ENCODE results near the gene NAALAD2.
"Not testable (repeated sequence)": the region's sequence is repeated elsewhere in the genome, so short reads cannot be mapped to it uniquely, and the experiment has no call there.

NAALAD2 gene

DNA sequence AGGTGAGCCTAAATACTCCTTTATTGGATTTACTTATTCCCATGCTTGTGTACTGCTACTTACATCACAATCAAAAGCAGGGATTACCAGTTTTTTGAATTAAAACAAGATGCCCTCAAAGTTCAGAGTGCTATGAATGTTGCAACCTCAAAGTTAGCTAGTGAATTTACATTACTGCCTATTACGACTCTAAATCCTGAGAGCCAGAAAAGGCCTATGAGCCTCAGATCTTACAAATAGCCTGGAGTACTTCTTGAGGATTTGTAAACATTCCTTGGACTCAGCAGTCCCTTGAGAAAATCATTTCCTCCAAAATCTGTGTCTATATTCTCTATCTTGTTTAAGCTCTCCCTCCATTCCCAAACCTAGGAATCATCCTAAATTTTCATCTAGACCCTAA lies 62.9 kb downstream of the NAALAD2 start:
- no peak for DNase-seq

DNA sequence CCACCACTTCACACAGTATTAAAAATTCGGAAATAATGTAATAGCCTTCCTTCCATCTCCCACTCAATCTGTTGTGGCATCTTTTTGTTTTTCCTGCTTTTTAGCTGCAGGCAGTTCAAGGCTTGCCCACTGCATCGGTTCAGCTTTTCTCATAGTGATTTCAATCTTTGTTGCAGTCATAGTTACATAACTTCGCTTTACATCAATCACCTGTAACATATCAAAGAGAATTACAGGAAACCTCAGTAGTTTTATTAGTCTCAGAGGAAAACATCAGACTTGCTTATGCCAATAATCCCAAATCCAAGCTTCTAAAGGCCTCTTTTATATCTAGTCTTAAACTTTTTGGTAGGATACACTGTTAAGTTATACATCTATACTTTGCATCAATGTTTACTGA lies 67.9 kb downstream of the NAALAD2 start:
- no peak for DNase-seq

DNA sequence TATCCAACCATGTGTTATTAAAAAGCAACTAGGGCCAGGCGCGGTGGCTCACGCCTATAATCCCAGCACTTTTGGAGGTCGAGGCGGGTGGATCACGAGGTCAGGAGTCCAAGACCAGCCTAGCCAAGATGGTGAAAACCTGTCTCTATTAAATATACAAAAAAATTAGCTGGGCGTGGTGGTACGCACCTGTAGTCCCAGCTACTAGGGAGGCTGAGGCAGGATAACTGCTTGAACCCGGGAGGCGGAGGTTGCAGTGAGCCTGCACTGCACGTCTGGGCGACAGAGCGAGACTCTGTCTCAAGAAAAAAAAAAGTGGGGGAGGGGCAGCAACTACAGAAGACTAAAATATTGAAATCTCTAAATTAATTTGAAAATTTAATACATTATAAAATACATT lies 69.9 kb downstream of the NAALAD2 start:
- no peak for DNase-seq

DNA sequence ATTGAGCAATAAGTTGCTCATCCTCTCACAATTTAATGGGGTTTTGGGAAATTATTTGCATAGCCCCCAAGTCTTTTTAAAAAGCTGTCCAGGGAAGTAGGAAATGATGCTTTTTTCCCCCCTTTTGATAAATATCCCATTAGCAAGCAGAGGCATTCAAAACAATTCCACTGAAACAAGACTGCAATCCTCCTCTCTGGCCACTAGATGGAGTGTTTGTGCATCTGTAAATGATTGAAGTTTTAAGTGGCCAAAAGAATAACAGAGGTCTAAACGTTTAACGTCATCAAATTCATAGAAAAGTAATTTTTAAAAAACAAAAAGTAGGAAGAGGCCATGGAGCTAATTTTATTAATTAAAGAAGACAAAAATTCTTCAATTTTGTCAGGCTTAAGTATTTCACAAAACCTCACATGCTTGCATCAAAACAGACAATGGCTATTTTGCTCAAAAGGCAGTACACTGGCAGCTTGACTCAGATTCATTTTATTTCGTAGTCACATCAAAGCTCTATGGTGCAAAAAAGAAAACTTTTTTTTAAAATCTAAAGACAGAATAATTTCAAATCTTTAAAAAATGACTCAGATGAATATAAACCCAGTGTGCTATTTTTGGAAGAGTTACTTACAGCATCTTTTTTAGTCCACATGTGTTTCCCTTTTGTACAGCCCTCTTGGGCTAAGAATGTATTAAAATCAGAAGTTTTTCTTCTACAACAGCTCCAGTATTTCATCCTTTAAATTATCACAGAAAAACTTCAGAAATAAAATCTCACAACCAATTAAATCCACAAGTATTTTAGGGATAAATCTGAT lies 70.6 kb downstream of the NAALAD2 start:
- DNase-seq, result no peak

DNA sequence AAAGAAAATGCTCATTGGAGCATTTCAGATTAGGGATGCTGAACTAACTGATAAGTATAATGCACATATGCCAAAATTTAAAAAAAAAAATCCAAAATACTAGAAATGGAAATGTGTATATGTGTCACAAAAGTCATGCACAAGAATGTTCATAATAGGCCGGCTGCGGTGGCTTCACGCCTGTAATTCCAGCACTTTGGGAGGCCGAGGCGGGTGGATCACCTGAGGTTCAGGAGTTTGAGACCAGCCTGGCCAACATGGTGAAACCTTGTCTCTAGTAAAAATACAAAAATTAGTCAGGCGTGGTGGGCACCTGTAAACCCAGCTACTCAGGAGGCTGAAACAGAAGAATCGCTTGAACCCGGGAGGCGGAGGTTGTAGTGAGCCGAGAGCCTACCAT lies 73.5 kb downstream of the NAALAD2 start:
- not testable (repeated sequence) for DNase-seq

DNA sequence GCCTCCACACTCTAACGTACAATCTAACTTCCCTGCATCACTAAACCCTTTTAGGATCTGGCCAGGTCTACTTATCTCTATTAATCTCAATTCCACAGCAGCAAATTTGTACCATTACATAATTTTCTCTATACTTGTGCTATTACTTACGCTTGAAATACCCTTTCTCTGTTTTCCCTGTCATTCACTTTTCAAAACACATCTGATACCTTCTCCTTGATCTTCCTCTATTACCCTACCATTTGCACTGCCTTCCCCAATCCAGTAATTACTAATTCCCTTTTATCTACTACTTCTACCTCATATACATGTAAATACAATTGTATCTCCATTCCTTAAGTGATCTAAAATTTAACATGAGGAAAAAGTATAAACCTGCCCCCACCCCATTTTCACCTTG lies 74.4 kb downstream of the NAALAD2 start:
- DNase-seq, result no peak

DNA sequence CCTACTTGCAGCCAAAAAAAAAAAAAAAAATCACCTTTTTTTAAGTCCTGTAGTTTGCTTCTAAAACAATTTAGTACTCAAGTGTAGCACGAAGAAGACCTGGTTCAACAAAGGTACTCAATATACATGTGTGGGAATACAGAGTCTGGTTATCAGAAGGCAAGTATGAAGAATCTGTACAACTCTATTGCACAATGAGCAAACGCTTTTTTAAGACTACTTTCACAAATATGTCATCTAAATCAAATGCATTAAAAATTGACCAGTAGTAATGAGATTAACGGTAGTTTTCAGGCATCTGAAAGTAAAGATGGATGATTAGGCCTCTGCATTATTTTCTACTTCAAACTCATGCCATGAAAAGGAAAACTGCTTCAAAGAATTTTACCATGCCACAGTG lies 78.9 kb downstream of the NAALAD2 start:
- no peak for DNase-seq

DNA sequence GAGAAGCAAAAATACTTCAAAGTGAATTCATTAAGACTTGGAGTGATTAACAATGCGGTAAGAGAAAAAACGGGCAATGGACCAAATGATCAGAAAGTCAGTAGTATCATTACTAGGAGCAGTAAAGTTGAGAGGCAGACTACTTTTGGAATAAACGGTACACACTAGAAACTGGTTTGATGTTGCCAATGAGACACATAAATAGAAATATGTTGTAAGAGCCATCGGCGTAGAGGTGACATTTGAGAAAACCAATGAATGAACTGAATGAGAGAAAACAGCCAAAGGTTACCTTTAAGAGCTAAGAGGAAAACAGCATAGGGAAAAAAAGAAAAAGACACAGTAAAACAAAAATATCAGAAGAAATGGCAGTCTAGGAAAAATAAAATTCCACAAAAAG lies 82.1 kb downstream of the NAALAD2 start:
- DNase-seq, result no peak

DNA sequence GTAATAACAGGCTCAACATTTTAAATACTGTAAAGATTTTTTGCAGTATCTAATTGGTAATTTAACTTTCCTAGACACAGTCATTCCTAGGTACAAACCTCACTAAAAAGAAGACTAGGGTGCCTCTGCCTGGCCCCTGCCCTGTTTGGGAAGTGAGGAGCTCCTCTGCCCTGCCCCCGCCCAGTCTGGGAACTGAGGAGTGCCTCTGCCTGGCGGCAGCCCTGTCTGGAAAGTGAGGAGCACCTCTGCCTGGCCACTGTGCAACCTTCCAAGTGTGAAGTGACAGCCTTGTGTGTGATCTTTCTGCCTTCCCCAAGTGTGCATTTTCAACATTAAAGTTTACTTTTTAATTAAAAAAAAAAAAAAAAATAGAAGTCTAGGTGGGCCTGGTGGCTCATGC lies 84.1 kb downstream of the NAALAD2 start:
- DNase-seq, result no peak

DNA sequence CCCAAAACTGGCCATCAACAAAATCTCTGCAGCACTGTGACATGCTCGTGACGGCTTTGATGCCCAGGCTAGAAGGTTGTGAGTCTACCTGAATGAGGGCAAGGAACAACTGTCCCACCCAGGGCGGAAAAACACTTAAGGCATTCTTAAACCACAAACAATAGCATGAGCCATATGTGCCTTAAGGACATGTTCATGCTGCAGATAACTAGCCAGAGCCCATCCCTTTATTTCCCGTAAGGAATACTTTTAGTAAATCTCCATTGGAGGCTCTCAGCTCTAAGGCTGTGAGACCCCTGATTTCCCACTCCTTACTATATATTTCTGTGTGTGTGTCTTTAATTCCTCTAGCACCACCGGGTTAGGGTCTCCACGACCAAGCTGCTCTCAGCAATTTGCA lies 85.0 kb downstream of the NAALAD2 start:
- DNase-seq, result no peak

DNA sequence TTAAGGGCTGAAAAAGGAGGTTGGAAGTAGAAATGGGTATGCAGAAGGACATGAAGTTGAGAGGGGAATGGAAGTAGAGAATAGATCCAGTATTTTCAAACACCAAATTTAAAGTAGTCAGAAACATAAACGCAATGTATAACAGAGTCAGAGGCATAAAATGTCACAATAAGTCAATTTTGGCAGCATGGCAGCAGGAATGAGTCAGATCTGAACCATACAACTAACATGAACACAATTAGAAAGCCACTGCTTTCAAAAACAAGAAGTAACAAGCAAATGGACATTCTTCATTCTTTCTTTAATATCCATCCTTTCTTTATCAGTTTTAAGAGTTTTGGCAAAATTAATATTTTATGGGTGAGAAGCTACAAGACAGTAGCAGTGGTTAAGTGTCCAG lies 85.9 kb downstream of the NAALAD2 start:
- DNase-seq, result no peak

DNA sequence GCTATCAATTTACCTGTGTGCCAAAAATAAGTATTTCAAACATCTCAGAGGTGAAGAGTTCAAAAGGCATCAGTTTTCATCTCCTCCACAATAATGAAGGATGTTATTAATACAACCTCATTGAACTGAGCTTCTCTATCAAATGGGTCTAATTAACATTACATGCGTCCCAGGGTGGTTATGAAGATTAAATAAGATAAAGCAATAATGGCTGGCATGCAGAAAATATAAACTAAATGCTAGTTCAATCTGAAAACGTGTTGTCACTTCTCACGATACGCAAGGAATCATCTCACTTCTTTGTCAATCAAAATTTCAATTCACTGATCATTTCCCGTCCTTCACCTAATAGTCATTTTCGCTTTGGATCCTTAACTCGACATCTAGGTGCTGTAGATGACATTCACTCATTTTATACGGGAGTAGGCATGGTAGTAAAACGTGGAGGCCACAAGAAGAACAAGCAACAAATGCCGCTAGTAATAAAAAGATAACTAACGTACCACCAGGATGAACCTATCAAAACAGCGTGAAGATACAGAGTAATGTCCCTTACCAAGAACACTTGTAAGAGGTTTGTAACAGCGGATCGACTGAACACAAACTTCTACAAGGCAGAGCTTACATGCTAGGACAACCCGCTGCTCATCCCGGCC lies 87.5 kb downstream of the NAALAD2 start:
- DNase-seq, result no peak

DNA sequence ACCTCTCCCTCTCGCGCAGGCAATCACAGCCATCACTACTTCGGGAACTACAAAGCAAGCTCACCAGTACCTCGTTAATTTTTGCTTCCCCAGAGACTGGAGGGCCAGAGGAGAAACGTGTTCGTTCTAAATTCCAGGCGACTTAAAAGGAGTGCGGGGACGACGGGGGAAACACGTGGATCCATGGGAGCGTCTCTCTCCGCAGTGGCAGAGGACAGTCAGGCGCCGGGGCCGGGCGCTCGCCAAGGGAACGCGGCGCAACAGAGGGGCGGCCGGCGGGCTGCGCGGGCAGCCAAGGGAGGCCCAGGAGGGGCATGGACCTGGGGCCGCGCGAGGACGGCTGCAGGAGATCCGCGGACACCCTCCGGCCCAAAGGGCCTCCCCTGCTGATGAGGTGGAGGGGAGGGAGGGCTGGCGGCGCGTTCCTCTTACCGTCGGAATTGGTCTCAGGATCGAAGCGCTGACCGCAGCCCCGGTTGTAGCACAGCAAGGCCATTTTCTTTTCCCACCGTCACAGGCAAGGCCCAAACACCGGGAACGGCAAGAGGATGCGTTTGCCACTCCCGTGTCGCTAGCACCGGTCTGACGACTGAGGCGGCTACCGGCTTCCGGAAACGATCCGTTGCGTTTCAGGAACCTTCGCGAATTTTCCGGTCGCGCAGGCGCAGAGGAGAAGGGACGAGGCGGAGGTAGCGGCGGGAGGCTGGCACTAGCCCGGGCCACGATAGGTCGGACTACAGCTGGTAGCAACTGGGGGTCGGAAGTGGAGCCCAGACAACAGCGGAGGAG lies 88.2 kb downstream of the NAALAD2 start, which contains the start of gene CHORDC1:
Gene CHORDC1, minus strand, starts transcription at position 591 of the 789 bp plus-strand sequence. Its CDS starts 95 bp downstream, at position 496.
- DNase-seq, result peak; percentile 94

DNA sequence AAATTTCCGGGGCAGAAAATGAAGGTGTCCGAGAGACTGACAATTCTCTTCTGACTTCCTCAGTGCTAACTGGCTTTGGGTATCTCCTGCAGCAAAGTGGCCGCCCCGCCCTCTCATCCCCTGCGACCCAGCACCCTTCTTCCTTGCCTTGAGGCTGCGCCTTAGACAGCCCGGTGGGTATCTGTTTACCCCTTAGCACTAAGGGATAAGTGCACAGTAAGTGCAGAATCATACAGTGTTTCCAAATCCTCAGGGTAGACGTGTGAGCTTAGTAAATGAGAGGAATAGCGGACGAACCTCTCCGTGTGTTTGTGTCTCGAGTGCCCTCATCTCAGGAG lies 88.8 kb downstream of the NAALAD2 start:
- DNase-seq, result no peak

DNA sequence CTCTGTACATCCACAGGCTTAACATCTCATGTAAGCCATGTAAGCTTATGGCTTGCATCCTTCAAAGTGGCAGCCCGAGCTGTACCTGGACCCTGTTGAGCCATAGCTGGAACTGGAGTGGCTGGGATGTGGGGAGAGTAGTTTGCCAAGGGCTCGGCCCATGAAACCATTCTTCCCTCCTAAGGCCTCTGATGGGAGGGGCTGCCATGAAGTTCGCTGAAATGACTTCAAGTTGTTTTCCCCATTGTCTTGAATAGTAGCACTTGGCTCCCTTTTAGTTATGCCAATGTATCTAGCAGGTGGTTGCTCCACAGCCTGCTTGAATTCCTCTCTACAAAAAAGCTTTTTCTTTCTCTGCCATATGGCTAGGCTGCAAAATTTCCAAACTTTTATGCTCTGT lies 93.6 kb downstream of the NAALAD2 start:
- no peak for DNase-seq

DNA sequence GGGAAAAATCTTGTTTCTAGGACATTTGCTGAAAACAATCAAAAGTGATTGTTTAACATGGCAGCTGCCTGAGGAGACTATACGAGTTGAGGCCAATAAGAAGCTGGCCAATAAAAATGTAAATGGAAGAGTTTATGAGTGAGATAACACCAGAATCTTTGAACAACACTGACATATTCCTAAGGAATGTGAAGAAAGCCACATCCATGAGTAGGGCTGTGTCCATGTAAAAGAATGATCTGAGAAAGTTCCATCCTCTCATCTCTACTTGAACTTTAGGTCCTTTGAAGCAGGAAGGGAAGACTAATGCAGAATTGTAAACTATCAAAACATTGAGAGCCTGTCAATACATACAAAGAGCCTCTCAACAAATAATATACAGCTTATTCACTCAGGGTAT lies 95.3 kb downstream of the NAALAD2 start:
- DNase-seq, result no peak

DNA sequence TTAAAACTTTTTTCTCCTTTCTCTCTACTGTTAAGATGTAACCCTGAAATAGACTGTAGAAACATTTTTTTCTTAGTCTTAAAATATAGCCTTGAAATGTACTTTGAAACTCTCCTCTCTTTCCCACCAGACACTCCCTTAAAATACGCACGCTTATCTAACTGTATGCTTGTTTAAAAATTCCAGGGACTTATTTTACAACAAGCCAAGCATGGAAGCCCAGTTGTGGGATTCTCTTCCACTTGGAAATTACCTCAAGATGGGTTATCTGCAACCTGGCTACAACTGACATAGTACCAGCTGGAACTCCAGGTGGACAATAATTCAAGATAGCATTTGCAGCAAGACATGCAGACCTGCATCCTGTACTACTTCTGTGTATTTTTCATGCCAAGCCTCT lies 100.5 kb downstream of the NAALAD2 start:
- DNase-seq, result no peak

DNA sequence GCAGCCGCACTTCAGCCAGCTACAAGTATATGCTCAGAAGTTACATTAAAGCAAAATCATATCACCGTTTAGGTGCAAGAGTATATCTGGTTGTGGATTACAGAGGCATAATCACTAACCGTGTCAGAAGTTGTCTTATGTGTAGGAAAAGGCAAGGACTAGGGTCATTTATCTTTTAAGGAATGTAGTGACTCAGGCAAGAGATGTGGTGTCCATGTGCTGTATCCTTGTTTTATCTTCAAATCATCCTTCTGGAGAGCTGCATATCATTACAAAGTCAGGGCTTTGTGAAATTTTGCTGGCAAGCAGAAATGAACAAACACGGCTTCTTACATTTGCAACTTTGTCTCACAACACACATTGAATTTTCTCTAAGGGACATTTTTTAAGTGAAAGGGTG lies 101.1 kb downstream of the NAALAD2 start:
- no peak for DNase-seq

DNA sequence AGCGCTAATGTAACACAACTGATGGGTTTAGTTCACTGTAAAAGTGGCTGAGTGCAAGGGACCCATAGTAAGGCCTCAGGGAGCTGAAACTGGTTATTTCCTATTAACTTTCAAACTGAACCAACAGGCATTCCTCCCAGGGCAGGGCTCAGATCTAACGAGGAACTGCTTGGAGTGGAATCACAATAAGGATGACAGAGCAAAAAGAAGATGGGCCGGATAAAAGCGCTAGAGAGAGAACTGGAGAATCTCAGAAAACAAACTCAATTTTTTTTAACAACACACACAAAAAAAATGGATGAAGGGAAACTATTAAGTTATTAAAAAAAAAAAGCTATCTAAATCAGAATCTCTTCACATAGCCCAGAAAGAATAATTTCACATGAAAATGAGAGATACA lies 102.5 kb downstream of the NAALAD2 start:
- no peak for DNase-seq

DNA sequence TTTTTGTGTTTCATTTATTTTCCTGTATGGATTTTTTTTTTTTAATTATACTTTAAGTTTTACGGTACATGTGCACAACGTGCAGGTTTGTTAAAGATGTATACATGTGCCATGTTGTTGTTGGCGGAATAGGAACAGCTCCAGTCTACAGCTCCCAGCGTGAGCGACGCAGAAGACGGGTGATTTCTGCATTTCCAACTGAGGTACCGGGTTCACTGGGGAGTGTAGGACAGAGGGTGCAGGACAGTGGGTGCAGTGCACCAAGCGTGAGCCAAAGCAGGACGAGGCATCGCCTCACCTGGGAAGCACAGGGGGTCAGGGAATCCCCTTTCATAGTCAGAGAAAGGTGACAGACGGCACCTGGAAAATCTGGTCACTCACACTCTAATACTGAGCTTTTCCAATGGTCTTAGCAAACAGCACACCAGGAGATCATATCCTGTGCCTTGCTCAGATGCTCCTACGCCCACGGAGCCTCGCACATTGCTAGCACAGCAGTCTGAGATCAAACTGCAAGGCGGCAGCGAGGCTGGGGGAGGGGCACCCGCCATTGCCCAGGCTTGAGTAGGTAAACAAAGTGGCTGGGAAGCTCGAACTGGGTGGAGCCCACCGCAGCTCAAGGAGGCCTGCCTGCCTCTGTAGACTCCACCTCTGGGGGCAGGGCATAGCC lies 105.6 kb downstream of the NAALAD2 start:
- not testable (repeated sequence) for DNase-seq

DNA sequence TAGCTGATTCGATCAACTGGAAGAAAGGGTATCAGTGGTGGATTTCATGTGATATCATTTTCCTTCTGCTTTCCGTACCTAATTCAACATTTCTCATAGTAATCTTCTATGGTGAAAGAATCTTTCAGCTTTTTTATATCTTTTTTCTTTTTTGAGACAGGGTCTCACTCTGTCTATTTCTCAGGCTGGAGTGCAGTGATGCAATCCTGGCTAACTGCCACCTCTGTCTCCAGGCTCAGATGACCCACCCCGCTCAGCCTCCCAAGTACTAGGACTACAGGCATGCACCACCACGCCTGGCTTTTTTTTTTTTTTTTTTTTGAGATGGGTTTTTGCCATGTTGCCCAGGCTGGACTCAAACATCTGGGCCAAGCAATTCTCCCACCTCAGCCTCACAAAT lies 107.0 kb downstream of the NAALAD2 start:
- DNase-seq, result no peak

Data from activated CD4-positive, CD25-positive, alpha-beta regulatory T cell treated with anti-CD3 and anti-CD28 coated beads, Interleukin-2, amount 50 U/mL, for 72 hours (primary cell).